Measurements from ENCODE around the gene SRP54. TPM values are rescaled to one million over a fixed set of nuclear protein-coding genes. Genes with fewer than 3 reads are reported as not detected.
A peak's percentile ranks its signal among the peaks of the same experiment; 100 is the strongest.

SRP54 gene
- total and polyA plus RNA-seq, 12 donors: 14.9 to 39.9 (median 34.6) TPM

- WGBS, 2 donors: 29% methylated on average over 23 of the region's 23 CpGs
- intact Hi-C loops (cut with DNase I): loop anchor here in 7 of 10 donors (2.0 to 10.0 kb wide), 8 partner anchors 64 to 368 kb away; partner anchors contain the start of genes PPP2R3C (in 4 of the 7), PRORP (in 3 of the 7), SRP54 (in 3 of the 7) and BAZ1A (in 1 of the 7)
- peak; percentile 10 to 49 (median 22) for ATAC-seq
These were observed 64.2 kb downstream of the SRP54 start for GRCh38 chr14:35046751-35047536.

GRCh38 chr14:35047976-35048513 lies 65.3 kb downstream of the SRP54 start:
- DNase-seq (no peak), ATAC-seq (no peak)
- Histone ChIP-seq H3K36me3 (peaks cover 0 to 41% (median 5%) of the 10 kb centered on the region in 9 donors), H3K4me3 (peak overlapping the region in 4 of 10 donors; percentile 74 to 96 (median 84)), H3K27ac (peak overlapping the region in 3 of 10 donors; percentile 16 to 95 (median 80)), H3K4me1 (peaks cover 4 to 54% (median 37%) of the 10 kb centered on the region in 9 donors), H3K27me3 (no peaks in the 10 kb centered on the region), H3K9me3 (no peaks in the 10 kb centered on the region)
- TF ChIP-seq CTCF (IDR thresholded peaks at IDR 0.05): no peak
- WGBS, 2 donors: 72 to 77% methylated on average over 4 of the region's 4 CpGs
- intact Hi-C loops (cut with DNase I): loop anchor here in 7 of 10 donors (2.0 to 10.0 kb wide), 8 partner anchors 65 to 367 kb away; partner anchors contain the start of genes PPP2R3C (in 4 of the 7), PRORP (in 3 of the 7), SRP54 (in 3 of the 7) and BAZ1A (in 1 of the 7)

More at GRCh38 chr14:35046751-35047536, 64.2 kb downstream of the SRP54 start:
- Histone ChIP-seq H3K36me3 (peaks cover 0 to 30% (median 5%) of the 10 kb centered on the region in 9 donors), H3K4me3 (peak overlapping the region; percentile 66 to 96 (median 81)), H3K4me1 (peaks cover 4 to 54% (median 37%) of the 10 kb centered on the region in 9 donors), H3K27me3 (no peaks in the 10 kb centered on the region), H3K27ac (peak overlapping the region; percentile 92 to 99 (median 96)), H3K9me3 (no peaks in the 10 kb centered on the region)
- no peak for TF ChIP-seq CTCF (IDR thresholded peaks at IDR 0.05)
- DNase-seq: peak in 1 of 2 donors; percentile 27

- Histone ChIP-seq H3K4me3 (no peak overlapping the region), H3K27me3 (no peaks in the 10 kb centered on the region), H3K27ac (peak overlapping the region; percentile 18 to 81 (median 69)), H3K4me1 (peaks cover 4 to 47% (median 29%) of the 10 kb centered on the region in 9 donors), H3K36me3 (peaks cover 0 to 67% (median 18%) of the 10 kb centered on the region in 9 donors), H3K9me3 (no peaks in the 10 kb centered on the region)
- intact Hi-C loops (cut with DNase I): loop anchor here in 1 of 10 donors (10.0 kb wide), 1 partner anchor 64 kb away; no protein-coding TSS in a partner anchor
- no peak for TF ChIP-seq CTCF (IDR thresholded peaks at IDR 0.05)
- 0 to 2% methylated on average over 1 of the region's 1 CpG for WGBS, 2 donors
- peak in 5 of 8 donors; percentile 34 to 59 (median 43) for ATAC-seq
- peak in 1 of 2 donors; percentile 41 for DNase-seq
These were observed 67.9 kb downstream of the SRP54 start for GRCh38 chr14:35050652-35051051.

- DNase-seq (no peak), ATAC-seq (no peak)
- H3K9me3 ChIP-seq: no peaks in the 10 kb centered on the region
- intact Hi-C loops (cut with DNase I): loop anchor here in 1 of 10 donors (10.0 kb wide), 1 partner anchor 63 kb away; no protein-coding TSS in a partner anchor
- peaks cover 4 to 47% (median 26%) of the 10 kb centered on the region in 9 donors for H3K4me1 ChIP-seq
- no peaks in the 10 kb centered on the region for H3K27me3 ChIP-seq
- H3K36me3 ChIP-seq: peaks cover 0 to 74% (median 22%) of the 10 kb centered on the region in 9 donors
- no peak for TF ChIP-seq CTCF (IDR thresholded peaks at IDR 0.05)
- H3K4me3 ChIP-seq: no peak overlapping the region
- WGBS, 2 donors: 98 to 100% methylated on average over 1 of the region's 1 CpG
- H3K27ac ChIP-seq: peak overlapping the region in 5 of 10 donors; percentile 68 to 81 (median 72)
These were observed 69.0 kb downstream of the SRP54 start for GRCh38 chr14:35051796-35052195.

Data from heart right ventricle (tissue), 16 donors.